Activated naive CD4-positive, alpha-beta T cell treated with anti-CD3 and anti-CD28 coated beads for 36 hours (primary cell): ENCODE data around the gene RPS6KA5. TPM values are rescaled to one million over a fixed set of nuclear protein-coding genes. Genes with fewer than 3 reads are reported as not detected.
A peak's percentile ranks its signal among the peaks of the same experiment; 100 is the strongest.
"Not testable (repeated sequence)": the region's sequence is repeated elsewhere in the genome, so short reads cannot be mapped to it uniquely, and the experiment has no call there.

Source experiments
- CTCF ChIA-PET: fragments of 350-600 bp; sonication (Branson Sonifier 250); formaldehyde crosslinking; loops from one replicate; lab custom pipeline; 2021; ENCODE audit warnings: antibody characterized with exemption; lab: Charles Lee
- DNase-seq: peaks from one replicate; pipeline ENCODE4 v3.0.0-alpha.2; 2020
- H3K27ac Mint-ChIP-seq: one replicate; pipeline ENCODE4 v1.8.0; 2021; ENCODE audit warnings: mild to moderate bottlenecking, mixed read lengths
- H3K27me3 Mint-ChIP-seq: one replicate; pipeline ENCODE4 v1.8.0; 2021; ENCODE audit warnings: low read depth, mixed read lengths
- H3K36me3 Mint-ChIP-seq: one replicate; pipeline ENCODE4 v1.8.0; 2021; ENCODE audit warnings: low read depth, mixed read lengths
- H3K4me1 Mint-ChIP-seq: one replicate; pipeline ENCODE4 v1.8.0; 2021; ENCODE audit warnings: low read depth, mixed read lengths
- H3K4me3 Mint-ChIP-seq: one replicate; pipeline ENCODE4 v1.8.0; 2021; ENCODE audit warnings: mild to moderate bottlenecking, moderate library complexity, mixed read lengths
- H3K9me3 Mint-ChIP-seq: one replicate; pipeline ENCODE4 v1.8.0; 2021; ENCODE audit warnings: mixed read lengths
- intact Hi-C: fragments of 100-400 bp; cut with micrococcal nuclease; formaldehyde crosslinking; loops from one replicate; pipeline ENCODE4 v1.15.1; 2023
- total RNA-seq, 2 experiments: library from RNA; stranded (reverse); gene quantifications; one replicate each; pipeline ENCODE4 v1.2.3, GENCODE V29; 2021

Gene RPS6KA5
- total RNA-seq, 2 experiments from 2014 or later, result 10.0 to 12.0 TPM

- CTCF ChIA-PET, result interaction anchor here (0.6 kb wide), 1 partner anchor 157 kb away, joined by 3 read pairs; no protein-coding TSS in a partner anchor
- intact Hi-C loops, result no loop called here
- Mint-ChIP-seq H3K4me3 (no peak overlapping the region), H3K9me3 (no peaks in the 10 kb centered on the region), H3K27me3 (no peaks in the 10 kb centered on the region), H3K4me1 (peaks cover 11% of the 10 kb centered on the region), H3K36me3 (no peaks in the 10 kb centered on the region), H3K27ac (no peak overlapping the region)
- DNase-seq, result no peak
These were observed 28.3 kb upstream of the RPS6KA5 start for GRCh38 chr14:91088585-91089235.

DNA sequence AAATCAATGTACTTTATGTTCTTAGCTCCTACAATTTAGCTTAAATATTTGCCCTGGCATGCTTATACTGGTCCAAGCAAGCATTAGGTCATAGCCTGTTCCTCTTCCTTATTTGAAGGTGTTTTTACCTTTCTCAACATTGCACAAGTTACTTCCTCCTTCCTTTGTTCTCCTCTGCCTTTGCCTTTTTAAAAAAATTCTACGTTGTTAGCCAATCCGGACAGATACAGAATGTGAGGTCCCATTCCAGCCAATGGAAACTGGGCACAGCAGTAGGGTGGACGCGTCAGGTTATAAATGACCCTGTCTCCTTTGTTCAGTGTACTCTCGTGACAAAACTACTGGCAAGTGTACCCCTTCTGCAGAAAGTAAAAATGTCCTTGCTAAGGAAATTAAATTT is 27.0 kb upstream of the RPS6KA5 start:
- H3K27me3 Mint-ChIP-seq, H3K27ac Mint-ChIP-seq, H3K9me3 Mint-ChIP-seq, intact Hi-C loops, CTCF ChIA-PET, H3K4me3 Mint-ChIP-seq, H3K36me3 Mint-ChIP-seq, DNase-seq: not testable (repeated sequence)
- H3K4me1 Mint-ChIP-seq, result peaks cover 11% of the 10 kb centered on the region

DNA sequence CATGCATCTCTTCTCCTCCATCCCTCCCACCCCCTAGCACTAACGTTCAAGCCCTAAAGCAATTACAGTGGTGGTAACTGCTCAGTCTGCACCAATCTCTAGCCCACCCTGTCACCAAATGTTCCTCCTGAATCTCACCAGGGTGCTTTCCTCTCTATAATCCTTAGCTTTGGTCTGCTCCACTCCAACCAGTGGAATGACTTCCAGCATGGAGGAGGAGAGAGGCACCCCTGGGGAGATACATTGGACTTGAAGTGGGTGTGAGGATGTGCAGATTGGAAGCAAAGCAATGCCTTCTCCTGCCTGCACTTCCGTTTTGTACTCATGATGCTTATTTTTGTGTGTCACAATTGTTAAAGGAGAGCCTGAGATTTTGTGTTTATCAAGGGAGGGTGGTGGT is 24.1 kb upstream of the RPS6KA5 start:
- Mint-ChIP-seq H3K36me3 (no peaks in the 10 kb centered on the region), H3K9me3 (no peaks in the 10 kb centered on the region), H3K4me3 (no peak overlapping the region), H3K27me3 (no peaks in the 10 kb centered on the region), H3K4me1 (peaks cover 15% of the 10 kb centered on the region), H3K27ac (no peak overlapping the region)
- no peak for DNase-seq
- CTCF ChIA-PET, result no interaction called here
- intact Hi-C loops, result no loop called here

DNA sequence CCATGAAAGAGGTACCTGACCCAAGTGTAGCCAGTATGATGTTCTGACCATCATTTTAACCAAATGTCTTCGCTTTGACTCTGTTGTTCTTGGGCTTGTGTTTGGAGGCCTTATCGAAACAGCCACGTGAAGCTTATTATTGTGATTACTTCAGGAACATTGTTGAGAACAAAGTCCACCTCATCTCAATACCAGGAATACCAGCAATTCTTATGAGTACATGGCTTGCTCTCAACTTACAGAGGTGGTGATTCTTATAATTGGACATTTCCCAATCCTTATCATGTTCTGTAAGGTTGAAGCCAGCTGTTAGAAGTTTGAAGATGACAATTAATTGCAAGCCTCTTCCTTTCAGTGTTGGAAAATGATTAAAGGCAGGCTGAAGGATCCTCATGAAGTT is 21.8 kb upstream of the RPS6KA5 start:
- Mint-ChIP-seq H3K4me1 (peaks cover 25% of the 10 kb centered on the region), H3K27ac (no peak overlapping the region), H3K36me3 (no peaks in the 10 kb centered on the region), H3K9me3 (no peaks in the 10 kb centered on the region), H3K4me3 (no peak overlapping the region), H3K27me3 (no peaks in the 10 kb centered on the region)
- CTCF ChIA-PET, result interaction anchor here (0.6 to 1.7 kb wide), 3 partner anchors 57 to 179 kb away, joined by 4 to 5 read pairs (median 4); no protein-coding TSS in a partner anchor
- intact Hi-C loops, result no loop called here
- DNase-seq, result no peak

GRCh38 chr14:91080071-91080470 is 19.6 kb upstream of the RPS6KA5 start:
- Mint-ChIP-seq H3K27me3 (peaks cover 3% of the 10 kb centered on the region), H3K4me1 (peaks cover 29% of the 10 kb centered on the region), H3K27ac (no peak overlapping the region), H3K4me3 (no peak overlapping the region), H3K36me3 (no peaks in the 10 kb centered on the region), H3K9me3 (no peaks in the 10 kb centered on the region)
- CTCF ChIA-PET, result no interaction called here
- intact Hi-C loops, result no loop called here
- no peak for DNase-seq

DNA sequence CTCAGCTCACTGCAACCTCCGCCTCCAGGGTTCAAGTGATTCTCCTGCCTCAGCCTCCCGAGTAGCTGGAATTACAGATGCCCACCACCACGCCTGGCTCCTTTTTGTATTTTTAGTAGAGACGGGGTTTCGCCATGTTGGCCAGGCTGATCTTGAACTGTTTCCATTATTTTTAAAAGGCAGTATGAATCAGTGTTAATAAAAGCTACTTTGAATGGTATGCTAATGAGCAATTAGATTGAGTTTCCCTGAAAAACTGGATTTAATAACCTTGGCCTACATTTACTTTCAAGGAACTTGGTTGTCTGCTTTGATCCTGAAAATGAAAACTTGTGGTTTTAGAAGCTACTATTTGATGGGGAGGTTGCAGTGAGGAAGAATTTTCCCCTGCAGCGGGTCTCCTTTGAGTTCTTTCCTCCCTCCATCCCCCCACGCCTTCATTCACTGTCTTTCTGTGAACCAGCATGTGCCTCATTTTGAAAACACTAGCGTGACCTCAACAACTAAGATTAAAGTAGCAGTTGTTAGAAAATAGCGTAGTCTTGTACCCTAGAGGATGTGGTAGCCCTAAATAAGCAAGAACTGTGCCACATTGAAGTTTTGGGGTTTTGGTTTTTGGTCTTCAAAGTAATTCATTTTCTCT is 17.8 kb upstream of the RPS6KA5 start:
- Mint-ChIP-seq H3K4me3 (no peak overlapping the region), H3K27ac (peak overlapping the region; percentile 39), H3K4me1 (peaks cover 29% of the 10 kb centered on the region), H3K9me3 (no peaks in the 10 kb centered on the region), H3K36me3 (no peaks in the 10 kb centered on the region), H3K27me3 (peaks cover 3% of the 10 kb centered on the region)
- CTCF ChIA-PET, result interaction anchor here (0.6 to 1.4 kb wide), 10 partner anchors 10 to 419 kb away, joined by 3 to 6 read pairs (median 4); partner anchors contain the start of genes DGLUCY and RPS6KA5
- DNase-seq, result peak; percentile 77
- intact Hi-C loops, result loop anchor here (1.0 kb wide), 4 partner anchors 11 to 108 kb away; partner anchors contain the start of gene DGLUCY

DNA sequence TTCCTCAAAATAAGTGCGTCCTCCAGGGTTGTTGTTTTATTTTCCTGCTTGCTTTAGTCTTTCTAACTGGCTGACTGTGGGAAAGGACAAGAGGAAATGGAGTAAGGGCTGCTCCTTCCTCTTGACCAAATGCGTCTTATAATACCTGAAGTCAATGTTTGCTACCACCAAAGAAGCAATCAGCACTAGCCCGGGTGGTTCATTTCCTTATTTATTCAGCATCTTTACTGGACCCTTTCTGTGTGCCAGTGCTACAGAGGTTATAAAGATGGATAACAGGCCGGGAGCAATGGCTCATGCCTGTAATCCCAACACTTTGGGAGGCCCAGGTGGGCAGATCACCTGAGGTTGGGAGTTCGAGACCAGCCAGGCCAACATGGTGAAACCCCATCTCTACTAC is 15.1 kb upstream of the RPS6KA5 start:
- DNase-seq, result no peak
- no peak overlapping the region for H3K4me3 Mint-ChIP-seq
- CTCF ChIA-PET, result no interaction called here
- no peak overlapping the region for H3K27ac Mint-ChIP-seq
- peaks cover 31% of the 10 kb centered on the region for H3K4me1 Mint-ChIP-seq
- peaks cover 3% of the 10 kb centered on the region for H3K27me3 Mint-ChIP-seq
- no peaks in the 10 kb centered on the region for H3K36me3 Mint-ChIP-seq
- no peaks in the 10 kb centered on the region for H3K9me3 Mint-ChIP-seq
- intact Hi-C loops, result no loop called here

GRCh38 chr14:91070572-91070971 is 10.1 kb upstream of the RPS6KA5 start:
- H3K9me3 Mint-ChIP-seq, result no peaks in the 10 kb centered on the region
- intact Hi-C loops, result no loop called here
- CTCF ChIA-PET, result no interaction called here
- H3K36me3 Mint-ChIP-seq, result no peaks in the 10 kb centered on the region
- no peak overlapping the region for H3K4me3 Mint-ChIP-seq
- H3K27me3 Mint-ChIP-seq, result no peaks in the 10 kb centered on the region
- DNase-seq, result no peak
- no peak overlapping the region for H3K27ac Mint-ChIP-seq
- peaks cover 42% of the 10 kb centered on the region for H3K4me1 Mint-ChIP-seq

- H3K36me3 Mint-ChIP-seq, result no peaks in the 10 kb centered on the region
- no peak for DNase-seq
- H3K27ac Mint-ChIP-seq, result peak overlapping the region; percentile 30
- no peaks in the 10 kb centered on the region for H3K27me3 Mint-ChIP-seq
- peaks cover 58% of the 10 kb centered on the region for H3K4me1 Mint-ChIP-seq
- peak overlapping the region; percentile 22 for H3K4me3 Mint-ChIP-seq
- no peaks in the 10 kb centered on the region for H3K9me3 Mint-ChIP-seq
- intact Hi-C loops, result loop anchor here (10.0 kb wide), 1 partner anchor 1114 kb away; the partner anchor contains the start of genes EFCAB11 and TDP1
- CTCF ChIA-PET, result interaction anchor here (0.7 to 1.5 kb wide), 2 partner anchors 9 to 68 kb away, joined by 3 to 4 read pairs; no protein-coding TSS in a partner anchor
These were observed 8.2 kb upstream of the RPS6KA5 start for GRCh38 chr14:91068642-91069041.

DNA sequence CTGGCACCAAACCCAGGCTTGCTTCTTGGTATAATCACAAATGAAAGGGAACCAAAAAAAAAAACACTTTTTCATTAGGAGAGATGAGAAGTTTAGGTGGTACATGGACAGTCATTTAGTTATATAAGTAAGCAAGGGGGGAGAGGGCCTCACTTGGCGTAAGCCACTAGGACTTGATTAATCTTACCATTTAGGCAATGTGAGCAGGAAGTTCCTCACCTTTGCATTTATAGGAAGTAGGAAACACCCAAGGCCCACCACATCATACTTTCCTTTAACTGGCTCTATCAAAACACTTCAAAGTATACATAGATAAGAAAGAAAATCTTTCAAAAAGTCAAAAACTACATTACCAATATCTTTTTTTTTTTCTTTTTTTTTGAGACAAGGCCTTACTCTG is 6.7 kb upstream of the RPS6KA5 start:
- Mint-ChIP-seq H3K27me3 (no peaks in the 10 kb centered on the region), H3K27ac (peak overlapping the region; percentile 88), H3K4me3 (no peak overlapping the region), H3K36me3 (no peaks in the 10 kb centered on the region), H3K9me3 (no peaks in the 10 kb centered on the region), H3K4me1 (peaks cover 68% of the 10 kb centered on the region)
- intact Hi-C loops, result loop anchor here (1.0 to 10.0 kb wide), 3 partner anchors 11 to 1112 kb away; partner anchors contain the start of genes EFCAB11 and TDP1
- CTCF ChIA-PET, result no interaction called here
- DNase-seq, result peak; percentile 82

DNA sequence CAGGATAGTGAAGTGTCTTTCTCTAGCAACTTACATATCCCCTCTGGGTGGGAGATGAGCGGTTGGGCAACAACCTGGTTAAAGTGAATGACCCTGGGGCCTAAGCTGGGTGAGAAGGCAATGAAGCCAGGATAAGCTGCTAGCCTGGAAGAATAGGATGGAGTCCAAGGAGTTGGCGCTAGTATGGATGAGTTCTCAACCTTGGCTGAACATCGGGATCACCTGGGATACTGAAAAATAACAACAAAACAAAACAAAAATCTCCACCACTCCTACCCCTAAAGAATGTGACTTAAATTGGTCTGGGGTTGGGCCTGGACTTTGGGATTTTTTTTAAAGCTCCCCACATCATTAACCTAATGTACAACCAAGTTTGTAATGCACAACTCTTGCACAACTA is 4.8 kb upstream of the RPS6KA5 start:
- Mint-ChIP-seq H3K27me3 (no peaks in the 10 kb centered on the region), H3K9me3 (no peaks in the 10 kb centered on the region), H3K4me3 (no peak overlapping the region), H3K4me1 (peaks cover 67% of the 10 kb centered on the region), H3K36me3 (no peaks in the 10 kb centered on the region), H3K27ac (peak overlapping the region; percentile 18)
- CTCF ChIA-PET, result interaction anchor here (1.0 to 1.1 kb wide), 2 partner anchors 73 to 111 kb away, joined by 3 read pairs; no protein-coding TSS in a partner anchor
- DNase-seq, result no peak
- intact Hi-C loops, result loop anchor here (10.0 kb wide), 1 partner anchor 1110 kb away; the partner anchor contains the start of genes EFCAB11 and TDP1

DNA sequence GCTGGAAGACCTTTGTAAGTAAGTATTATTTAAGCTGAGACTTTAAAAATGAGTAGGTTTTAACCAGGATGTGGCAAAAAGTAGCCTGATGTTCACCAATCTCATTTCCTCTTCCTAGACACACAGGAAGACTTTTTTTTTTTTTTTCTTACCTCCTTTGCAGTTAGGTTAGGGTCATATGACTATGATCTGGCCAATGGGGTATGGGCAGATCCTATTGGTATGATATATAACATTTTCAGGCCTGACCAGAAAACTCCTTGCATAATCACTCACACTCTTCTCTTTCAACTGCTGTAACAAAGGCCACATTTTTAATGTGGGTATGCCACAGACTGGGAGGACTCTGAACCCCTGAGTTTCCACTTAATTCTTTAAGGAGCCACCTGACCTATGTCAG is 2.7 kb upstream of the RPS6KA5 start:
- peaks cover 63% of the 10 kb centered on the region for H3K4me1 Mint-ChIP-seq
- CTCF ChIA-PET, result interaction anchor here (0.6 to 2.8 kb wide), 4 partner anchors 15 to 261 kb away, joined by 3 to 11 read pairs (median 3); no protein-coding TSS in a partner anchor
- peak overlapping the region; percentile 7 for H3K4me3 Mint-ChIP-seq
- H3K9me3 Mint-ChIP-seq, result no peaks in the 10 kb centered on the region
- peak; percentile 64 for DNase-seq
- H3K36me3 Mint-ChIP-seq, result no peaks in the 10 kb centered on the region
- H3K27me3 Mint-ChIP-seq, result no peaks in the 10 kb centered on the region
- peak overlapping the region; percentile 86 for H3K27ac Mint-ChIP-seq
- intact Hi-C loops, result loop anchor here (1.0 to 10.0 kb wide), 5 partner anchors 15 to 1108 kb away; partner anchors contain the start of genes EFCAB11, GPR68, NRDE2 and TDP1
